Breast epithelium (tissue), 4 donors: ENCODE data around the gene HERC2. TPM values are rescaled to one million over a fixed set of nuclear protein-coding genes. Genes with fewer than 3 reads are reported as not detected.
"Not testable (repeated sequence)": the region's sequence is repeated elsewhere in the genome, so short reads cannot be mapped to it uniquely, and the experiment has no call there.

Source experiments
- DNase-seq, 2 donors: peaks; one replicate each; pipeline ENCODE4 v3.0.0-alpha.2; 2019; ENCODE audit warnings: low spot score in 2 of 2
- H3K27ac ChIP-seq, 2 donors: fragments of 200-600 bp; sonication (generic) in 1 of 2; one replicate each; pipeline ENCODE4 v1.5.1; 2016 to 2019; ENCODE audit warnings: mild to moderate bottlenecking in 1 of 2
- H3K27me3 ChIP-seq, 2 donors: fragments of 200-600 bp; sonication (generic) in 1 of 2; one replicate each; pipeline versions ENCODE4 v1.5.1 to v1.6.0; 2017 to 2019; ENCODE audit warnings: control low read depth in 1 of 2, mild to moderate bottlenecking in 1 of 2
- H3K36me3 ChIP-seq: fragments of 200-600 bp; one replicate; pipeline ENCODE4 v1.5.1; 2019
- H3K4me1 ChIP-seq, 2 donors: fragments of 200-600 bp; sonication (generic); one replicate each; pipeline ENCODE4 v1.5.1; 2016 to 2019; ENCODE audit warnings: control low read depth in 1 of 2
- H3K4me3 ChIP-seq, 3 donors: fragments of 200-600 bp; sonication (generic); 1 replicate in 2 of 3; 2 replicates in 1 of 3; pipeline ENCODE4 v1.5.1; 2016 to 2019; ENCODE audit warnings: mild to moderate bottlenecking in 3 of 3, moderate library complexity in 2 of 3
- H3K9me3 ChIP-seq, 2 donors: fragments of 200-600 bp; sonication (generic) in 1 of 2; one replicate each; pipeline ENCODE4 v1.5.1; 2016 to 2019; ENCODE audit warnings: control low read depth in 1 of 2
- CTCF ChIP-seq, 3 donors: fragments of 450-650 bp; IDR thresholded peaks; one replicate each; pipeline ENCODE4 v1.5.1; 2016 to 2017; ENCODE audit warnings: antibody characterized with exemption in 3 of 3, mild to moderate bottlenecking in 3 of 3, moderate library complexity in 3 of 3
- POLR2A ChIP-seq: fragments of 450-650 bp; IDR thresholded peaks from one replicate; pipeline ENCODE4 v1.6.1; 2016; ENCODE audit warnings: antibody characterized with exemption, mild to moderate bottlenecking, moderate library complexity
- POLR2AphosphoS5 ChIP-seq, 3 donors: sonication (generic); formaldehyde crosslinking; IDR thresholded peaks; one replicate each; pipeline ENCODE4 v1.6.1; 2017; ENCODE audit warnings: antibody characterized with exemption in 3 of 3
- intact Hi-C: fragments of 100-400 bp; cut with DNase I; formaldehyde crosslinking; loops from one replicate; pipeline ENCODE4 v1.15.1; 2023; ENCODE audit warnings: low total_unique reads
- total RNA-seq, 3 donors: library from RNA; depleted of rRNA; stranded (reverse); fragments of >200 nt; gene quantifications; one replicate each; pipeline ENCODE4 v1.1.0, GENCODE V29; 2016

HERC2 gene
- total RNA-seq, 3 donors from 2014 or later = 46.2 to 55.8 (median 51.1) TPM

- Histone ChIP-seq H3K27me3 (no peaks in the 10 kb centered on the region), H3K9me3 (peaks cover 6 to 7% of the 10 kb centered on the region in 2 donors), H3K4me3 (no peak overlapping the region), H3K4me1 (no peaks in the 10 kb centered on the region), H3K36me3 (no peaks in the 10 kb centered on the region), H3K27ac (no peak overlapping the region)
- intact Hi-C loops = no loop called here
- DNase-seq = no peak
- TF ChIP-seq CTCF (IDR thresholded peaks at IDR 0.05) = no peak
- TF ChIP-seq POLR2AphosphoS5 (IDR thresholded peaks at IDR 0.05) = no peak
- TF ChIP-seq POLR2A = no peak
These were observed 174.2 kb downstream of the HERC2 start for GRCh38 chr15:28147801-28148200.

GRCh38 chr15:28145419-28145818 lies 176.6 kb downstream of the HERC2 start:
- H3K27ac ChIP-seq, H3K4me1 ChIP-seq, H3K4me3 ChIP-seq, H3K27me3 ChIP-seq, H3K9me3 ChIP-seq, intact Hi-C loops, DNase-seq, H3K36me3 ChIP-seq: not testable (repeated sequence)

- TF ChIP-seq POLR2A = no peak
- TF ChIP-seq POLR2AphosphoS5 (IDR thresholded peaks at IDR 0.05) = no peak
- no peak for TF ChIP-seq CTCF (IDR thresholded peaks at IDR 0.05)
- no peak overlapping the region for H3K4me3 ChIP-seq
- no peak overlapping the region for H3K27ac ChIP-seq
- DNase-seq = no peak
- no peaks in the 10 kb centered on the region for H3K9me3 ChIP-seq
- intact Hi-C loops = no loop called here
- H3K27me3 ChIP-seq = no peaks in the 10 kb centered on the region
- no peaks in the 10 kb centered on the region for H3K36me3 ChIP-seq
- no peaks in the 10 kb centered on the region for H3K4me1 ChIP-seq
These were observed 181.9 kb downstream of the HERC2 start for GRCh38 chr15:28140062-28140461.

GRCh38 chr15:28137408-28138039 lies 184.5 kb downstream of the HERC2 start:
- H3K4me1 ChIP-seq, H3K27ac ChIP-seq, intact Hi-C loops, H3K36me3 ChIP-seq, H3K9me3 ChIP-seq, H3K27me3 ChIP-seq, DNase-seq, H3K4me3 ChIP-seq: not testable (repeated sequence)

- H3K27ac ChIP-seq, H3K4me1 ChIP-seq, intact Hi-C loops, H3K4me3 ChIP-seq, H3K36me3 ChIP-seq, H3K27me3 ChIP-seq, DNase-seq, H3K9me3 ChIP-seq: not testable (repeated sequence)
These were observed 185.6 kb downstream of the HERC2 start for GRCh38 chr15:28136236-28136904.

GRCh38 chr15:28133281-28133680 lies 188.7 kb downstream of the HERC2 start:
- H3K27ac ChIP-seq = no peak overlapping the region
- no peaks in the 10 kb centered on the region for H3K36me3 ChIP-seq
- no peak overlapping the region for H3K4me3 ChIP-seq
- TF ChIP-seq POLR2AphosphoS5 (IDR thresholded peaks at IDR 0.05) (no peak), POLR2A (no peak), CTCF (IDR thresholded peaks at IDR 0.05) (no peak)
- no peaks in the 10 kb centered on the region for H3K9me3 ChIP-seq
- H3K4me1 ChIP-seq = no peaks in the 10 kb centered on the region
- no peak for DNase-seq
- no peaks in the 10 kb centered on the region for H3K27me3 ChIP-seq
- intact Hi-C loops = no loop called here
